Dendritic cell treated with granulocyte-macrophage colony-stimulating factor and Interleukin-4, amounts not matched to agents 40 ng/mL and 50 ng/mL, for 4 days (primary cell): ENCODE results near the gene DCLRE1B.
"Not testable (repeated sequence)": the region's sequence is repeated elsewhere in the genome, so short reads cannot be mapped to it uniquely, and the experiment has no call there.

Experiments
- H3K27ac Mint-ChIP-seq: one replicate; pipeline ENCODE4 v1.8.0; 2022; ENCODE audit warnings: mild to moderate bottlenecking, mixed read lengths
- H3K27me3 Mint-ChIP-seq: one replicate; pipeline ENCODE4 v1.8.0; 2022; ENCODE audit warnings: mild to moderate bottlenecking, mixed read lengths
- H3K36me3 Mint-ChIP-seq: one replicate; pipeline ENCODE4 v1.8.0; 2022; ENCODE audit warnings: low read depth, mixed read lengths
- H3K4me1 Mint-ChIP-seq: one replicate; pipeline ENCODE4 v1.8.0; 2022; ENCODE audit warnings: low read depth, mixed read lengths
- H3K4me3 Mint-ChIP-seq: one replicate; pipeline ENCODE4 v1.8.0; 2022; ENCODE audit warnings: mild to moderate bottlenecking, moderate library complexity, mixed read lengths
- H3K9me3 Mint-ChIP-seq: one replicate; pipeline ENCODE4 v1.8.0; 2022; ENCODE audit warnings: mixed read lengths
- intact Hi-C: fragments of 100-400 bp; cut with micrococcal nuclease; formaldehyde crosslinking; loops from one replicate; pipeline ENCODE4 v1.15.0; 2022

DCLRE1B gene

GRCh38 chr1:113940365-113941244 is 35.5 kb downstream of the DCLRE1B start:
- Mint-ChIP-seq H3K27ac (peak overlapping the region; percentile 35), H3K36me3 (peaks cover 70% of the 10 kb centered on the region), H3K27me3 (no peaks in the 10 kb centered on the region), H3K9me3 (no peaks in the 10 kb centered on the region), H3K4me1 (peaks cover 62% of the 10 kb centered on the region), H3K4me3 (no peak overlapping the region)
- intact Hi-C loops: no loop called here

- intact Hi-C loops: no loop called here
- Mint-ChIP-seq H3K36me3 (peaks cover 76% of the 10 kb centered on the region), H3K4me3 (no peak overlapping the region), H3K27ac (no peak overlapping the region), H3K9me3 (no peaks in the 10 kb centered on the region), H3K27me3 (no peaks in the 10 kb centered on the region), H3K4me1 (peaks cover 67% of the 10 kb centered on the region)
These were observed 36.1 kb downstream of the DCLRE1B start for GRCh38 chr1:113941245-113941559.

- intact Hi-C loops: no loop called here
- no peaks in the 10 kb centered on the region for H3K27me3 Mint-ChIP-seq
- H3K4me3 Mint-ChIP-seq: no peak overlapping the region
- peaks cover 75% of the 10 kb centered on the region for H3K4me1 Mint-ChIP-seq
- H3K36me3 Mint-ChIP-seq: peaks cover 72% of the 10 kb centered on the region
- no peak overlapping the region for H3K27ac Mint-ChIP-seq
- no peaks in the 10 kb centered on the region for H3K9me3 Mint-ChIP-seq
These were observed 37.4 kb downstream of the DCLRE1B start for GRCh38 chr1:113942527-113942926.

- Mint-ChIP-seq H3K9me3 (no peaks in the 10 kb centered on the region), H3K4me1 (peaks cover 73% of the 10 kb centered on the region), H3K27ac (no peak overlapping the region), H3K4me3 (no peak overlapping the region), H3K27me3 (no peaks in the 10 kb centered on the region), H3K36me3 (peaks cover 66% of the 10 kb centered on the region)
- intact Hi-C loops: no loop called here
These were observed 38.1 kb downstream of the DCLRE1B start for GRCh38 chr1:113943028-113943811.

GRCh38 chr1:113945329-113945728 is 40.2 kb downstream of the DCLRE1B start:
- H3K27ac Mint-ChIP-seq: no peak overlapping the region

GRCh38 chr1:113946112-113946511 is 41.0 kb downstream of the DCLRE1B start:
- H3K27ac Mint-ChIP-seq: no peak overlapping the region
- H3K4me1 Mint-ChIP-seq: peaks cover 45% of the 10 kb centered on the region

More at GRCh38 chr1:113945329-113945728, 40.2 kb downstream of the DCLRE1B start:
- no peaks in the 10 kb centered on the region for H3K27me3 Mint-ChIP-seq
- H3K36me3 Mint-ChIP-seq: peaks cover 68% of the 10 kb centered on the region
- intact Hi-C loops: no loop called here
- peaks cover 52% of the 10 kb centered on the region for H3K4me1 Mint-ChIP-seq
- no peak overlapping the region for H3K4me3 Mint-ChIP-seq
- H3K9me3 Mint-ChIP-seq: no peaks in the 10 kb centered on the region

GRCh38 chr1:113946678-113947387 is 41.7 kb downstream of the DCLRE1B start:
- intact Hi-C loops: no loop called here
- no peaks in the 10 kb centered on the region for H3K9me3 Mint-ChIP-seq
- peaks cover 45% of the 10 kb centered on the region for H3K4me1 Mint-ChIP-seq
- H3K4me3 Mint-ChIP-seq: no peak overlapping the region
- H3K27me3 Mint-ChIP-seq: no peaks in the 10 kb centered on the region
- no peak overlapping the region for H3K27ac Mint-ChIP-seq
- peaks cover 53% of the 10 kb centered on the region for H3K36me3 Mint-ChIP-seq

More at GRCh38 chr1:113946112-113946511, 41.0 kb downstream of the DCLRE1B start:
- intact Hi-C loops: no loop called here
- Mint-ChIP-seq H3K9me3 (no peaks in the 10 kb centered on the region), H3K27me3 (no peaks in the 10 kb centered on the region), H3K4me3 (no peak overlapping the region), H3K36me3 (peaks cover 60% of the 10 kb centered on the region)

GRCh38 chr1:113947388-113948107 is 42.4 kb downstream of the DCLRE1B start:
- Mint-ChIP-seq H3K9me3 (no peaks in the 10 kb centered on the region), H3K27me3 (no peaks in the 10 kb centered on the region), H3K4me3 (no peak overlapping the region), H3K27ac (no peak overlapping the region), H3K4me1 (peaks cover 40% of the 10 kb centered on the region), H3K36me3 (peaks cover 46% of the 10 kb centered on the region)
- intact Hi-C loops: no loop called here

GRCh38 chr1:113948151-113948550 is 43.0 kb downstream of the DCLRE1B start:
- H3K27me3 Mint-ChIP-seq, intact Hi-C loops, H3K9me3 Mint-ChIP-seq, H3K4me3 Mint-ChIP-seq, H3K27ac Mint-ChIP-seq: not testable (repeated sequence)
- Mint-ChIP-seq H3K36me3 (peaks cover 42% of the 10 kb centered on the region), H3K4me1 (peaks cover 37% of the 10 kb centered on the region)

- H3K4me1 Mint-ChIP-seq: peaks cover 42% of the 10 kb centered on the region
- intact Hi-C loops: no loop called here
- H3K27me3 Mint-ChIP-seq: no peaks in the 10 kb centered on the region
- H3K4me3 Mint-ChIP-seq: no peak overlapping the region
- no peaks in the 10 kb centered on the region for H3K9me3 Mint-ChIP-seq
- H3K27ac Mint-ChIP-seq: no peak overlapping the region
- peaks cover 41% of the 10 kb centered on the region for H3K36me3 Mint-ChIP-seq
These were observed 43.9 kb downstream of the DCLRE1B start for GRCh38 chr1:113949007-113949406.

- Mint-ChIP-seq H3K4me1 (peaks cover 29% of the 10 kb centered on the region), H3K27me3 (no peaks in the 10 kb centered on the region), H3K27ac (no peak overlapping the region), H3K4me3 (no peak overlapping the region), H3K9me3 (no peaks in the 10 kb centered on the region), H3K36me3 (peaks cover 40% of the 10 kb centered on the region)
- intact Hi-C loops: no loop called here
These were observed 45.8 kb downstream of the DCLRE1B start for GRCh38 chr1:113950908-113951307.

- no peaks in the 10 kb centered on the region for H3K9me3 Mint-ChIP-seq
- H3K27ac Mint-ChIP-seq: no peak overlapping the region
- peaks cover 43% of the 10 kb centered on the region for H3K36me3 Mint-ChIP-seq
- intact Hi-C loops: no loop called here
- peaks cover 21% of the 10 kb centered on the region for H3K4me1 Mint-ChIP-seq
- no peaks in the 10 kb centered on the region for H3K27me3 Mint-ChIP-seq
- no peak overlapping the region for H3K4me3 Mint-ChIP-seq
These were observed 46.6 kb downstream of the DCLRE1B start for GRCh38 chr1:113951719-113952118.

GRCh38 chr1:113957984-113958383 is 52.9 kb downstream of the DCLRE1B start:
- Mint-ChIP-seq H3K4me1 (peaks cover 8% of the 10 kb centered on the region), H3K27me3 (no peaks in the 10 kb centered on the region), H3K9me3 (no peaks in the 10 kb centered on the region), H3K36me3 (peaks cover 92% of the 10 kb centered on the region), H3K4me3 (no peak overlapping the region), H3K27ac (no peak overlapping the region)
- intact Hi-C loops: no loop called here
